A549 (cell line): ENCODE measurements around the gene SLC24A4. TPM values are rescaled to one million over a fixed set of nuclear protein-coding genes. Genes with fewer than 3 reads are reported as not detected.

Source experiments
- ATAC-seq, 2 experiments: fragments of 200-7000 bp in 1 of 2; fragments of >200 bp in 1 of 2; cut with Nextera tagmentation in 1 of 2; cut with Tn5 transposase in 1 of 2; 3 replicates each; pipeline versions ENCODE4 v1.8.0 to v1.9.1; 2018 to 2020; ENCODE audit warnings: mild to moderate bottlenecking in 1 of 2, moderate library complexity in 1 of 2
- CTCF ChIA-PET: fragments of 300-600 bp; sonication (Branson Sonifier 250); formaldehyde crosslinking; extraction: SDS; loops from one replicate; lab custom pipeline; 2021; ENCODE audit warnings: antibody characterized with exemption, inconsistent platforms; lab: Yijun Ruan, JAX
- POLR2A ChIA-PET: fragments of 350-600 bp; formaldehyde crosslinking; extraction: SDS; loops from one replicate; lab custom pipeline; 2021; ENCODE audit warnings: antibody characterized with exemption, inconsistent platforms; lab: Yijun Ruan, JAX
- DNase-seq, 2 experiments: peaks; one replicate each; pipeline versions ENCODE4 v3.0.0 to v3.0.0-alpha.2; 2011 to 2016; ENCODE audit warnings: low read depth in 1 of 2, low spot score in 1 of 2
- FAIRE-seq: peaks from 2 replicates; lab custom pipeline; 2011; peaks lifted over from hg19 to GRCh38; lab: Jason Lieb, UNC
- H3K27ac ChIP-seq, 2 experiments: fragments of >200 bp; sonication (Bioruptor Twin); formaldehyde crosslinking; 3 replicates each; pipeline ENCODE4 v1.5.1; 2016 to 2017
- H3K4me1 ChIP-seq: fragments of >200 bp; sonication (Bioruptor Twin); formaldehyde crosslinking; 3 replicates; pipeline ENCODE4 v1.6.1; 2016
- H3K4me2 ChIP-seq: fragments of >200 bp; sonication (Bioruptor Twin); formaldehyde crosslinking; 3 replicates; pipeline ENCODE4 v1.6.1; 2016
- H3K4me3 ChIP-seq: fragments of >200 bp; sonication (Bioruptor Twin); formaldehyde crosslinking; 3 replicates; pipeline ENCODE4 v1.5.1; 2016
- H3K9me3 ChIP-seq: fragments of >200 bp; sonication (Bioruptor Twin); formaldehyde crosslinking; 3 replicates; pipeline ENCODE4 v1.6.1; 2016
- CHD4 ChIP-seq: fragments of 200-600 bp; sonication (generic); IDR thresholded peaks from 2 replicates; pipeline ENCODE4 v1.6.1; 2016; ENCODE audit warnings: antibody characterized with exemption, mild to moderate bottlenecking, borderline replicate concordance
- EHF ChIP-seq: fragments of 250-450 bp; sonication (Bioruptor Pico); IDR thresholded peaks from 2 replicates; pipeline ENCODE4 v1.5.0; 2020; ENCODE audit warnings: mild to moderate bottlenecking
- EP300 ChIP-seq, 2 experiments: fragments of >200 bp; sonication (Bioruptor Twin); formaldehyde crosslinking; IDR thresholded peaks; 2 replicates in 1 of 2; 3 replicates in 1 of 2; pipeline ENCODE4 v1.6.1; 2016 to 2017
- FOSB ChIP-seq: fragments of 250-450 bp; sonication (Bioruptor Pico); IDR thresholded peaks from 2 replicates; pipeline ENCODE4 v1.5.0; 2020; ENCODE audit warnings: mild to moderate bottlenecking, moderate library complexity
- JUN ChIP-seq, 2 experiments: fragments of >200 bp; sonication (Bioruptor Twin); formaldehyde crosslinking; IDR thresholded peaks; 2 replicates in 1 of 2; 3 replicates in 1 of 2; pipeline ENCODE4 v1.6.1; 2016 to 2017
- JUNB ChIP-seq: fragments of >200 bp; sonication (Bioruptor Twin); formaldehyde crosslinking; IDR thresholded peaks from 2 replicates; pipeline ENCODE4 v1.6.1; 2016
- KDM1A ChIP-seq: fragments of 200-600 bp; sonication (generic); IDR thresholded peaks from 2 replicates; pipeline ENCODE4 v1.6.1; 2016; ENCODE audit warnings: low read depth, mild to moderate bottlenecking
- MYC ChIP-seq: IDR thresholded peaks from 2 replicates; pipeline ENCODE4 v1.6.1; 2012; ENCODE audit warnings: mild to moderate bottlenecking, inconsistent platforms, low read length, improper control_type of control experiment, borderline replicate concordance
- POLR2AphosphoS2 ChIP-seq: conservative IDR thresholded peaks from 2 replicates; pipeline ENCODE4 v1.6.1; 2012; ENCODE audit warnings: low read length, improper control_type of control experiment, inconsistent platforms
- RAD21 ChIP-seq, 2 experiments: fragments of >200 bp in 1 of 2; sonication (Bioruptor Twin) in 1 of 2; formaldehyde crosslinking in 1 of 2; IDR thresholded peaks in 1 of 2; conservative IDR thresholded peaks in 1 of 2; 2 replicates in 1 of 2; 3 replicates in 1 of 2; pipeline ENCODE4 v1.6.1; 2012 to 2018; ENCODE audit warnings: inconsistent platforms in 1 of 2
- RCOR1 ChIP-seq: fragments of 150-350 bp; IDR thresholded peaks from 2 replicates; pipeline ENCODE4 v1.6.1; 2014; ENCODE audit warnings: antibody characterized with exemption, low read length, low read depth
- RFX5 ChIP-seq: fragments of 450-650 bp; IDR thresholded peaks from 2 replicates; pipeline ENCODE4 v1.7.1; 2014; ENCODE audit warnings: antibody characterized with exemption, mild to moderate bottlenecking, moderate library complexity
- SMC3 ChIP-seq: fragments of >200 bp; sonication (Bioruptor Twin); formaldehyde crosslinking; IDR thresholded peaks from 3 replicates; pipeline ENCODE4 v1.6.1; 2018; ENCODE audit warnings: inconsistent platforms
- ZFP36 ChIP-seq: fragments of 450-650 bp; IDR thresholded peaks from 2 replicates; pipeline ENCODE4 v1.6.1; 2014; ENCODE audit warnings: borderline replicate concordance; ENCODE audit not compliant: partially characterized antibody
- WGBS: methylation state at CpG from one replicate; pipeline ENCODE4 v1.1.6; 2017; ENCODE audit errors: missing lambda C conversion rate; 5-methylcytosine and 5-hydroxymethylcytosine counted together
- polyA plus RNA-seq, 4 experiments: library from polyadenylated mRNA; depleted of rRNA in 3 of 4; stranded (reverse); fragments of >200 nt; fragmentation: RNase III in 1 of 4; extraction: RNeasy Plus Mini Kit Qiagen cat#74134 plus additional on column Dnase treatment in 1 of 4; gene quantifications; 2 replicates in 3 of 4; 3 replicates in 1 of 4; pipeline ENCODE4 v1.2.3, GENCODE V29; 2011 to 2017
- TF ChIP-seq, protein P1 (sequence below): fragments of 450-650 bp; IDR thresholded peaks from 2 replicates; pipeline ENCODE4 v1.6.1; 2014; ENCODE audit warnings: antibody characterized with exemption
- TF ChIP-seq, protein P2 (sequence below): fragments of >200 bp; sonication (Bioruptor Twin); formaldehyde crosslinking; IDR thresholded peaks from 3 replicates; pipeline ENCODE4 v1.5.1; 2016
- TF ChIP-seq, protein P3 (sequence below): fragments of >200 bp; sonication (Bioruptor Twin); formaldehyde crosslinking; IDR thresholded peaks from 3 replicates; pipeline ENCODE4 v1.6.1; 2016
- TF ChIP-seq, protein P4 (sequence below): IDR thresholded peaks from 2 replicates; pipeline ENCODE4 v1.6.1; 2012; ENCODE audit warnings: low read depth, borderline replicate concordance
- TF ChIP-seq, protein P5 (sequence below): IDR thresholded peaks from 2 replicates; pipeline ENCODE4 v1.6.1; 2012

SLC24A4 gene
- polyA plus RNA-seq, 2 of the 4 experiments (the other 2 are of a cell fraction) = 0.05 to 0.19 TPM

DNA sequence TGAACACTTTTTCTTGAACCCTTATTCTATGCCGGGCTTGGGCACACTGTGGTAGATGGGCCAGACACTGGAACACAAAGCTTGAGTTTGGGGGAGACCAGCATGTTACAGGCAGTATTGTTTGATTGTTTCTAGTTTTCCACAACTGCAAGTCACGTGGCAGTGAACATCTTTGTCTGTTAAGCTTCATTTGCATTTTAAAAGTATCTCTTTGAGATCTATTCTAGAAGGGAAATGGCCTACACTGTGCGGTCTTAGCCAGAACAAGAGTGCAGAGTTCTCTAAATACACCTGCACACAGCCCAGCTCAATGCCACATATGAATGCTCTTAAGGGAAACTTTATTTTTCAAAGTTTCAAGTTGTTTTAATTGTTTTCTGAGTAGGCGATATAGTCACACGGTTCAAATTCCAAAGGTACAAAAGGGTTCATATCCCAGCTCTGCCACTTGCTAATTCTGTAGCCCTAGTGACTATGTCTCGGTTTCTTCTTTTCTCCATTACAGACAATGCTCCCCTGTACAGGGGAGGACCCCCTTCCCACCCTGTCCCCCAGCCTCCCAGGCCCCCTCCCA lies 215.5 kb downstream of the SLC24A4 start:
- H3K9me3 ChIP-seq = no peaks in the 10 kb centered on the region
- no peak overlapping the region for H3K4me3 ChIP-seq
- ChIA-PET CTCF (interaction anchor here (0.8 kb wide), 1 partner anchor 148 kb away, joined by 3 read pairs; no protein-coding TSS in a partner anchor), POLR2A (no interaction called here)
- 86% methylated on average over 6 of the region's 6 CpGs for WGBS
- H3K27ac ChIP-seq = peak overlapping the region in 1 of 2 experiments; percentile 90; a peak in 3 of 6 replicates
- no peak for ATAC-seq
- peaks cover 44% of the 10 kb centered on the region for H3K4me1 ChIP-seq
- no peak overlapping the region for H3K4me2 ChIP-seq
- no peak for TF ChIP-seq JUNB
- no peak for TF ChIP-seq ZFP36
- TF ChIP-seq, protein P1, sequence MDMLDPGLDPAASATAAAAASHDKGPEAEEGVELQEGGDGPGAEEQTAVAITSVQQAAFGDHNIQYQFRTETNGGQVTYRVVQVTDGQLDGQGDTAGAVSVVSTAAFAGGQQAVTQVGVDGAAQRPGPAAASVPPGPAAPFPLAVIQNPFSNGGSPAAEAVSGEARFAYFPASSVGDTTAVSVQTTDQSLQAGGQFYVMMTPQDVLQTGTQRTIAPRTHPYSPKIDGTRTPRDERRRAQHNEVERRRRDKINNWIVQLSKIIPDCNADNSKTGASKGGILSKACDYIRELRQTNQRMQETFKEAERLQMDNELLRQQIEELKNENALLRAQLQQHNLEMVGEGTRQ = no peak
- no peak for TF ChIP-seq SMC3
- no peak for TF ChIP-seq RAD21 (conservative IDR thresholded peaks at IDR 0.05 in 1 of 2, IDR thresholded peaks at IDR 0.05 in 1 of 2)
- TF ChIP-seq JUN (IDR thresholded peaks at IDR 0.05) = no peak
- no peak for TF ChIP-seq POLR2AphosphoS2
- no peak for TF ChIP-seq RCOR1
- no peak for TF ChIP-seq MYC
- TF ChIP-seq, protein P2, sequence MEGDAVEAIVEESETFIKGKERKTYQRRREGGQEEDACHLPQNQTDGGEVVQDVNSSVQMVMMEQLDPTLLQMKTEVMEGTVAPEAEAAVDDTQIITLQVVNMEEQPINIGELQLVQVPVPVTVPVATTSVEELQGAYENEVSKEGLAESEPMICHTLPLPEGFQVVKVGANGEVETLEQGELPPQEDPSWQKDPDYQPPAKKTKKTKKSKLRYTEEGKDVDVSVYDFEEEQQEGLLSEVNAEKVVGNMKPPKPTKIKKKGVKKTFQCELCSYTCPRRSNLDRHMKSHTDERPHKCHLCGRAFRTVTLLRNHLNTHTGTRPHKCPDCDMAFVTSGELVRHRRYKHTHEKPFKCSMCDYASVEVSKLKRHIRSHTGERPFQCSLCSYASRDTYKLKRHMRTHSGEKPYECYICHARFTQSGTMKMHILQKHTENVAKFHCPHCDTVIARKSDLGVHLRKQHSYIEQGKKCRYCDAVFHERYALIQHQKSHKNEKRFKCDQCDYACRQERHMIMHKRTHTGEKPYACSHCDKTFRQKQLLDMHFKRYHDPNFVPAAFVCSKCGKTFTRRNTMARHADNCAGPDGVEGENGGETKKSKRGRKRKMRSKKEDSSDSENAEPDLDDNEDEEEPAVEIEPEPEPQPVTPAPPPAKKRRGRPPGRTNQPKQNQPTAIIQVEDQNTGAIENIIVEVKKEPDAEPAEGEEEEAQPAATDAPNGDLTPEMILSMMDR = no peak
- TF ChIP-seq EHF (CRISPR knock-in tag) = no peak
- no peak for TF ChIP-seq RFX5
- TF ChIP-seq KDM1A = no peak
- TF ChIP-seq, protein P3, sequence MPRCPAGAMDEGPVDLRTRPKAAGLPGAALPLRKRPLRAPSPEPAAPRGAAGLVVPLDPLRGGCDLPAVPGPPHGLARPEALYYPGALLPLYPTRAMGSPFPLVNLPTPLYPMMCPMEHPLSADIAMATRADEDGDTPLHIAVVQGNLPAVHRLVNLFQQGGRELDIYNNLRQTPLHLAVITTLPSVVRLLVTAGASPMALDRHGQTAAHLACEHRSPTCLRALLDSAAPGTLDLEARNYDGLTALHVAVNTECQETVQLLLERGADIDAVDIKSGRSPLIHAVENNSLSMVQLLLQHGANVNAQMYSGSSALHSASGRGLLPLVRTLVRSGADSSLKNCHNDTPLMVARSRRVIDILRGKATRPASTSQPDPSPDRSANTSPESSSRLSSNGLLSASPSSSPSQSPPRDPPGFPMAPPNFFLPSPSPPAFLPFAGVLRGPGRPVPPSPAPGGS = no peak
- TF ChIP-seq, protein P4, sequence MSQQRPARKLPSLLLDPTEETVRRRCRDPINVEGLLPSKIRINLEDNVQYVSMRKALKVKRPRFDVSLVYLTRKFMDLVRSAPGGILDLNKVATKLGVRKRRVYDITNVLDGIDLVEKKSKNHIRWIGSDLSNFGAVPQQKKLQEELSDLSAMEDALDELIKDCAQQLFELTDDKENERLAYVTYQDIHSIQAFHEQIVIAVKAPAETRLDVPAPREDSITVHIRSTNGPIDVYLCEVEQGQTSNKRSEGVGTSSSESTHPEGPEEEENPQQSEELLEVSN = no peak
- no peak for FAIRE-seq
- no peak for DNase-seq

DNA sequence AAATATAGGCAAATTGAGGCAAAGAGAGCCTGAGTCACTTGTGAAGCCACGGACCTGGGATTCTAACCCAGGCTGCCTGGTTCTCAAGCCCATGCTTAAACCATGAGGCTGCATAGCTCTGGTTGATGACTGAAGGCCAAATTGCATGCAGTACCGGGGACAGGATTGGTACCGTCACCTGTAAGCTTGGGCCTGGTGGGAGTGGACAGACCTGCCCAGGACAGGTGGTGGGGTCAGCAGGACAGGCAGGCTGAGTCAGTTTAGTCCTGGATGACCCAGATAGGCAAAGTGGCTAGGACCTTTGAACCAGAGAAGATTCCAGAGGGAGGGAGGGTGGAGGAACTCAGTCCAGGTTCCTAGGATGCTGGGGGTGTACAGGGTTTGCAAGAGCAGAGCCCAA lies 216.5 kb downstream of the SLC24A4 start:
- POLR2A ChIA-PET = no interaction called here
- CTCF ChIA-PET = no interaction called here
- no peaks in the 10 kb centered on the region for H3K9me3 ChIP-seq
- 93% methylated on average over 3 of the region's 3 CpGs for WGBS
- ATAC-seq = no peak
- DNase-seq = no peak
- TF ChIP-seq EP300 (IDR thresholded peaks at IDR 0.05) (no peak), FOSB (CRISPR knock-in tag) (no peak), SMC3 (no peak), CHD4 (no peak), RAD21 (conservative IDR thresholded peaks at IDR 0.05 in 1 of 2, IDR thresholded peaks at IDR 0.05 in 1 of 2) (no peak)
- TF ChIP-seq, protein P5, sequence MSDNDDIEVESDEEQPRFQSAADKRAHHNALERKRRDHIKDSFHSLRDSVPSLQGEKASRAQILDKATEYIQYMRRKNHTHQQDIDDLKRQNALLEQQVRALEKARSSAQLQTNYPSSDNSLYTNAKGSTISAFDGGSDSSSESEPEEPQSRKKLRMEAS = no peak
- TF ChIP-seq, protein P3 = no peak
- TF ChIP-seq, protein P4 = no peak
- H3K4me2 ChIP-seq = peak overlapping the region; percentile 64; the same call in 1 of the 3 replicates
- no peak overlapping the region for H3K4me3 ChIP-seq
- no peak for FAIRE-seq
- peak overlapping the region; percentile 80 to 90 for H3K27ac ChIP-seq
- H3K4me1 ChIP-seq = peaks cover 53% of the 10 kb centered on the region
